Measurements from ENCODE around the gene HNF4A. TPM values are rescaled to one million over a fixed set of nuclear protein-coding genes. Genes with fewer than 3 reads are reported as not detected.

HNF4A gene
- total RNA-seq, 4 donors from 2014 or later = under 0.01 to 0.26 TPM; not detected in 2

DNA sequence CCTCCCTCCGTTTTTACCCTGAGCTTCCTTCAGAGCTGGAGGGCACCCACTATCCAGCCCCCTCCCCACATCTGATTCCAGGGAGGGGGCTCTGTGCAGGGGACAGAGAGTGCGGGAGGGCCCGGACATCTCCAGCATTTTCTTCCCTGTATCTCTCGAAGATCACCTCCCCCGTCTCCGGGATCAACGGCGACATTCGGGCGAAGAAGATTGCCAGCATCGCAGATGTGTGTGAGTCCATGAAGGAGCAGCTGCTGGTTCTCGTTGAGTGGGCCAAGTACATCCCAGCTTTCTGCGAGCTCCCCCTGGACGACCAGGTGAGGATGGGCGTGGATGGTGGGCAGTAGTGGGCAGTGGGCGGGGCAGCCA is 58.8 kb downstream of the HNF4A start:
- Histone ChIP-seq H3K9me3 (no peaks in the 10 kb centered on the region), H3K27ac (no peak overlapping the region), H3K36me3 (no peaks in the 10 kb centered on the region), H3K27me3 (no peaks in the 10 kb centered on the region), H3K4me3 (no peak overlapping the region), H3K4me1 (no peaks in the 10 kb centered on the region)
- TF ChIP-seq POLR2A (IDR thresholded peaks at IDR 0.05) = no peak
- intact Hi-C loops (cut with DNase I; ENCODE audit: low total_unique reads) = no loop called here
- DNase-seq = no peak

DNA sequence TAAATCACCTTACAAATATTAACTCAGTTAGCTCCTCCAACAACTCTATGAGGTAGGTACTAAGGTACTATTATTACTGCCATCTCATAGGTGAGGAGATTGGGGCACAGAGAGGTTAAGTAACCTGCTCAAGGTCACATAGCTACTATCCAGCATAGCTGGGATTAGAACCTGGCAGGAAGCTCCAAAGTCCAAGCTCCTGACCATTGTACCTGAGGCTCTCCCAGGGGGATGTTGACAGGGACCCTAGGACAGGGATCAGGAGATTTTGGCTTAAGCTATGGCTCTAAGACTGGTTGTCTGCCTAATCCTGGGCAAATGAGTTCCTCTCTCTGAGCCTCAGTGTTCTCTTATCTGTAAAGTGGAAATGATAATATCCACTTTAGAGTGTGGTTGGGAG is 59.3 kb downstream of the HNF4A start:
- no peaks in the 10 kb centered on the region for H3K36me3 ChIP-seq
- TF ChIP-seq POLR2A (IDR thresholded peaks at IDR 0.05) = no peak
- TF ChIP-seq, protein P1, sequence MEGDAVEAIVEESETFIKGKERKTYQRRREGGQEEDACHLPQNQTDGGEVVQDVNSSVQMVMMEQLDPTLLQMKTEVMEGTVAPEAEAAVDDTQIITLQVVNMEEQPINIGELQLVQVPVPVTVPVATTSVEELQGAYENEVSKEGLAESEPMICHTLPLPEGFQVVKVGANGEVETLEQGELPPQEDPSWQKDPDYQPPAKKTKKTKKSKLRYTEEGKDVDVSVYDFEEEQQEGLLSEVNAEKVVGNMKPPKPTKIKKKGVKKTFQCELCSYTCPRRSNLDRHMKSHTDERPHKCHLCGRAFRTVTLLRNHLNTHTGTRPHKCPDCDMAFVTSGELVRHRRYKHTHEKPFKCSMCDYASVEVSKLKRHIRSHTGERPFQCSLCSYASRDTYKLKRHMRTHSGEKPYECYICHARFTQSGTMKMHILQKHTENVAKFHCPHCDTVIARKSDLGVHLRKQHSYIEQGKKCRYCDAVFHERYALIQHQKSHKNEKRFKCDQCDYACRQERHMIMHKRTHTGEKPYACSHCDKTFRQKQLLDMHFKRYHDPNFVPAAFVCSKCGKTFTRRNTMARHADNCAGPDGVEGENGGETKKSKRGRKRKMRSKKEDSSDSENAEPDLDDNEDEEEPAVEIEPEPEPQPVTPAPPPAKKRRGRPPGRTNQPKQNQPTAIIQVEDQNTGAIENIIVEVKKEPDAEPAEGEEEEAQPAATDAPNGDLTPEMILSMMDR (IDR thresholded peaks at IDR 0.05) = no peak
- intact Hi-C loops (cut with DNase I; ENCODE audit: low total_unique reads) = no loop called here
- no peak overlapping the region for H3K4me3 ChIP-seq
- H3K27ac ChIP-seq = no peak overlapping the region
- no peaks in the 10 kb centered on the region for H3K9me3 ChIP-seq
- no peaks in the 10 kb centered on the region for H3K4me1 ChIP-seq
- no peak for DNase-seq
- no peaks in the 10 kb centered on the region for H3K27me3 ChIP-seq

DNA sequence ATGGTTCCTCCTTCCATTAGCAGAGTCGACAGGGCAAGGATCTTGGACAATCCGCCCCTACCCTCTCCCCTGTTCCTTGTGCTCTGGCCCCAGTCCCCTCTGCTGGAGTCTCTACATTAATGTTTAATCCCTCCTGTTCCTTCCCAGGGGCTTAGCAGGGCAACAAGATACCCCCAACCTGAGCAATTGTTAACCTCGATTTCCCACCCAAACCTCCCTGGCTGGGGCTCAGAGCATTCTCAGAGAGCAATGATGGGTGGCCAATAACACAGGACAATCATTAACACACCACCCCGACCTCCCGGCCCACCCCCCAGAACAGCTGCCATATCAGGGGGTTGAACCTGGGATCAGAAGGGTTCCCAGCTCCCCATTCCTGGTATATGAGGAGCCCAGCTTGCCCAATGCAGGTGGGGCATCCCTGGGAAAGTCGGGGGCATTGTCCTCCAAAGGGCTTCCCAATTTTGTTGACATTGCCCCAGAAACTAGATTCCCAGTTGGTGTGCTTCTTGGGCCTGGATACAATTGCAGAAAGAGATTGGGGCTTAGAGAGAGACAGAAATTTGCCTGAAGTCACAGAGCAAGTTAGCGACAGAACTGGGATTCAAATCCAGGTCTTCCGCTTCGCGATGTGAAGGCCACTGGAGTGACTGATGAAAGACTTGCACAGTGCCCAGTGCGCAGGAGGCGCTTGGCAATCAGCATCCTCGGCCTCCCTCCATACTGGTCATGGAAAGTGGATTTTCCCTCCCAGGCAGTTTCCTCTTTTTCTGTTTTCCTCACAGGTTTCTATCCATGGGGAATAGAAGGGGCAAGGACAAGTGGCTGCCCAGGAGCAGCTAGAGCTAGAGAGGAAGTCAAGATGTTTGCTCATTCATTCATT is 60.6 kb downstream of the HNF4A start:
- Histone ChIP-seq H3K4me1 (no peaks in the 10 kb centered on the region), H3K9me3 (no peaks in the 10 kb centered on the region), H3K36me3 (no peaks in the 10 kb centered on the region), H3K27me3 (no peaks in the 10 kb centered on the region), H3K4me3 (no peak overlapping the region), H3K27ac (no peak overlapping the region)
- intact Hi-C loops (cut with DNase I; ENCODE audit: low total_unique reads) = no loop called here
- no peak for DNase-seq
- TF ChIP-seq, protein P1 (IDR thresholded peaks at IDR 0.05) = no peak
- no peak for TF ChIP-seq POLR2A (IDR thresholded peaks at IDR 0.05)

DNA sequence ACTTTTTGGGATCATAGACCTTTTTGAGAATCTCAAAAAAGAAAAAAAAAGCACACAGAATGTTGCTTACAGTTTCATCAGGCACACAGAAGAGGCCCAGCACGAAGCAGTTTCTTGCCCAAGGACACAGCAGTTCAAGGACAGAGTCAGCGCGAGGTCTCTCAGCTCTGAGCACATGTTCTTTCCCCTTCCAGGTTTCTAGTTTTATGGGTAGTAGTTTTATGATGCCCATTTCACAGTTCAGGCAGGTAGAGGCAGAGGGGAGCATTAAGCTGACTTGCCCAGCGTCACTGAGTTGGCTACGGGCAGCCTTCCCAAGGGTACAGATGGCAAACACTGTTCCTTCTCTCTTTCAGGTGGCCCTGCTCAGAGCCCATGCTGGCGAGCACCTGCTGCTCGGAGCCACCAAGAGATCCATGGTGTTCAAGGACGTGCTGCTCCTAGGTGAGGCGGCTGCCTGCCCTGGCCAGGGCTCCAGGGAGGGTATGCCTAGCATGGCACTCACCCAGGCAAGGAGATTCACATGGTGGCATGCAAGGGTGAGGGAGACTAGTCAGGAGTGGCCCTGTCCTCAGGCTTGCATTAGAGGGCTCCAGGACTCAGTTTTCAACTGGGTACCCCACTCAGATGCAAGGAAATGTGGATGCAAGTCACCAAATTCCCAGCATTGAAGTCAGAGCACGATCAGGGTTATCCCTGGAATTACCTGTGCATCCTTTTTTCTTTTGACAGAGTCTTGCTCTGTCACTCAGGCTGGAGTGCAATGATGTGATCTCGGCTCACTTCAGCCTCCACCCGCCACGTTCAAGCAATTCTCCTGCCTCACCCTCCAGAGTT is 62.8 kb downstream of the HNF4A start:
- no peak overlapping the region for H3K27ac ChIP-seq
- no peaks in the 10 kb centered on the region for H3K4me1 ChIP-seq
- intact Hi-C loops (cut with DNase I; ENCODE audit: low total_unique reads) = no loop called here
- no peak for DNase-seq
- H3K4me3 ChIP-seq = no peak overlapping the region
- H3K36me3 ChIP-seq = no peaks in the 10 kb centered on the region
- no peaks in the 10 kb centered on the region for H3K27me3 ChIP-seq
- H3K9me3 ChIP-seq = no peaks in the 10 kb centered on the region
- no peak for TF ChIP-seq POLR2A (IDR thresholded peaks at IDR 0.05)
- TF ChIP-seq, protein P1 (IDR thresholded peaks at IDR 0.05) = no peak

DNA sequence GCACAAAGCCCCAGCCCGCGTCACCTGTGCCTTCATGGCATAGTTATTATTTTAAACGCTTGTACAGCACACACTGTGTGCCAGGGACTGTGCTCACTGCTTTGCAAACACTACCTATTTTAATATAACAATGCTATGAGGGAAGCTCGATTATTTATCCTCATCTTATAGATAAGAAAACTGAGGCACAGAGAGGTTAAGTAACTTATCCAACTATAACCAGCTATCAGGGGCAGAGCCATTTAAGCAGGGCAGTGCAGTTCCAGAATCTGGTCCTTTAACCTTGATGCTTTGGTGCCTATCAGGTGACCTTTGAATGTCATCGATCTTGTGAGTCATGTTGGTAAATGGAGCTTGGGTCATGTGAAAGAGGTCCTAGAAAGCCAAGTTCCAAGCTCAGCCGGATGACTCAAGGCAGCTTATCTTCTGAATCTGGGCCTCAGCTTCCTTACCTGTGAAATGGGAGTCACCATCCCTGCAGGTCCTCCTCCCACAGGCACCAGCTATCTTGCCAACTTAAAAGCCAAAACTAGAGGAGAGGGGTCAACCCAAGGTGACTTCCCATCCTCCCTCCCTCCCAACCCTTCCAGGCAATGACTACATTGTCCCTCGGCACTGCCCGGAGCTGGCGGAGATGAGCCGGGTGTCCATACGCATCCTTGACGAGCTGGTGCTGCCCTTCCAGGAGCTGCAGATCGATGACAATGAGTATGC is 63.8 kb downstream of the HNF4A start:
- H3K27ac ChIP-seq = no peak overlapping the region
- intact Hi-C loops (cut with DNase I; ENCODE audit: low total_unique reads) = no loop called here
- no peak for DNase-seq

More for the DNA sequence above, 63.8 kb downstream of the HNF4A start:
- H3K27me3 ChIP-seq = no peaks in the 10 kb centered on the region
- H3K36me3 ChIP-seq = no peaks in the 10 kb centered on the region
- no peaks in the 10 kb centered on the region for H3K4me1 ChIP-seq
- TF ChIP-seq POLR2A (IDR thresholded peaks at IDR 0.05) = no peak
- TF ChIP-seq, protein P1 (IDR thresholded peaks at IDR 0.05) = no peak
- no peaks in the 10 kb centered on the region for H3K9me3 ChIP-seq
- no peak overlapping the region for H3K4me3 ChIP-seq

Measured in uterus (tissue), 4 donors.